Mammary epithelial cell (primary cell): Measurements from ENCODE around the gene PMAIP1.

Source experiments
- EZH2 ChIP-seq: IDR thresholded peaks from 2 replicates; pipeline ENCODE4 v1.6.1; 2012; ENCODE audit warnings: low read length, inconsistent platforms, borderline replicate concordance
- TF ChIP-seq, protein P1 (sequence below), 2 donors: IDR thresholded peaks in 1 of 2; conservative IDR thresholded peaks in 1 of 2; 2 replicates each; pipeline ENCODE4 v1.5.1; 2011 to 2012; ENCODE audit warnings: inconsistent platforms in 2 of 2, low read length in 2 of 2, mild to moderate bottlenecking in 2 of 2, control low read depth in 1 of 2, low read depth in 1 of 2; ENCODE audit not compliant: insufficient read depth in 1 of 2; ENCODE audit errors: extremely low read depth in 1 of 2

DNA sequence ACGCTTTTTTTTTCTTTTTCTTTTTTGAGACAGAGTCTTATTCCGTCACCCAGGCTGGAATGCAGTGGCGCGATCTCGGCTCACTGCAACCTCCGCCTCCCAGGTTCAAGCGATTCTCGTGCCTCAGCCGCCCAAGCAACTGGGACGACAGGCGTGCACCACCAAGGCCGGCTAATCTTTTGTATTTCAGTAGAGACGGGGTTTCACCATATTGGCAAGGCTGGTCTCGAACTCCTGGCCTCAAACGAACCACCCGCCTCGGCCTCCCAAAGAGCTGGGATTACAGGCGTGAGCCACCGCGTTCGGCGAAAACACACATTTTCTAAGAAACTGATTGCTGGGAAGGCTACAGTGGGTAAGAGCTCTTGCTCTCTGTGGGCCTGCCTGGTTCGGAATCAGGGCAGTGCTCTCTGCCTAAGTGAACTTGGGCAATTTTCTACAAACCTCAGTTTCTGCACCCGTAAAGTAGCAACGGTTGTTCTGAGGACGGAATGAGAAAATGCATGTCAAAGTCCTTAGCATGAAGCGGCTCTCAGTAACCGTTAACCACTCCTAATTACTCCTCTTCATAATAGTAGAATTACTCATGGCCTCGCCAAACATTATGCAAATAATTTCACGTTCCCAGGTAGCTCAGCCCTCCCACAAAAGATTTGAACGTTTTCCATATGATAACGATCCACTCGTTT lies 1.0 kb upstream of the PMAIP1 start:
- TF ChIP-seq, protein P1, sequence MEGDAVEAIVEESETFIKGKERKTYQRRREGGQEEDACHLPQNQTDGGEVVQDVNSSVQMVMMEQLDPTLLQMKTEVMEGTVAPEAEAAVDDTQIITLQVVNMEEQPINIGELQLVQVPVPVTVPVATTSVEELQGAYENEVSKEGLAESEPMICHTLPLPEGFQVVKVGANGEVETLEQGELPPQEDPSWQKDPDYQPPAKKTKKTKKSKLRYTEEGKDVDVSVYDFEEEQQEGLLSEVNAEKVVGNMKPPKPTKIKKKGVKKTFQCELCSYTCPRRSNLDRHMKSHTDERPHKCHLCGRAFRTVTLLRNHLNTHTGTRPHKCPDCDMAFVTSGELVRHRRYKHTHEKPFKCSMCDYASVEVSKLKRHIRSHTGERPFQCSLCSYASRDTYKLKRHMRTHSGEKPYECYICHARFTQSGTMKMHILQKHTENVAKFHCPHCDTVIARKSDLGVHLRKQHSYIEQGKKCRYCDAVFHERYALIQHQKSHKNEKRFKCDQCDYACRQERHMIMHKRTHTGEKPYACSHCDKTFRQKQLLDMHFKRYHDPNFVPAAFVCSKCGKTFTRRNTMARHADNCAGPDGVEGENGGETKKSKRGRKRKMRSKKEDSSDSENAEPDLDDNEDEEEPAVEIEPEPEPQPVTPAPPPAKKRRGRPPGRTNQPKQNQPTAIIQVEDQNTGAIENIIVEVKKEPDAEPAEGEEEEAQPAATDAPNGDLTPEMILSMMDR (conservative IDR thresholded peaks at IDR 0.05 in 1 of 2, IDR thresholded peaks at IDR 0.05 in 1 of 2; ENCODE audit: extremely low read depth in 1 of 2, insufficient read depth in 1 of 2, low read depth in 1 of 2, low read length in 2 of 2), result no peak
- no peak for TF ChIP-seq EZH2
